WTC11 (cell line): ENCODE data around the gene ANKRD23. TPM values are rescaled to one million over a fixed set of nuclear protein-coding genes. Genes with fewer than 3 reads are reported as not detected.

Source experiments
- ATAC-seq: fragments of 200-7000 bp; cut with Tn5 transposase; 2 replicates; pipeline ENCODE4 v1.10.0; 2021; ENCODE audit warnings: mild to moderate bottlenecking, moderate library complexity
- CTCF ChIA-PET: fragments of 300-600 bp; sonication (Branson Sonifier 250); formaldehyde crosslinking; loops from one replicate; lab custom pipeline; 2021; ENCODE audit warnings: antibody characterized with exemption; lab: Charles Lee
- POLR2A ChIA-PET: fragments of 350-600 bp; sonication (Branson Sonifier 250); formaldehyde crosslinking; loops from one replicate; lab custom pipeline; 2021; ENCODE audit warnings: antibody characterized with exemption; lab: Charles Lee
- DNase-seq: peaks from one replicate; pipeline ENCODE4 v3.0.0; 2021; ENCODE audit warnings: low spot score
- H3K27ac Mint-ChIP-seq: 2 replicates; pipeline ENCODE4 v1.8.0; 2021; ENCODE audit warnings: mixed read lengths
- H3K27me3 Mint-ChIP-seq: 2 replicates; pipeline ENCODE4 v1.8.0; 2021; ENCODE audit warnings: low read depth, mild to moderate bottlenecking, moderate library complexity, mixed read lengths
- H3K36me3 Mint-ChIP-seq: 2 replicates; pipeline ENCODE4 v1.8.0; 2021; ENCODE audit warnings: mixed read lengths
- H3K4me1 Mint-ChIP-seq: 2 replicates; pipeline ENCODE4 v1.8.0; 2022; ENCODE audit warnings: mixed read lengths
- H3K4me3 Mint-ChIP-seq: 2 replicates; pipeline ENCODE4 v1.8.0; 2021; ENCODE audit warnings: mild to moderate bottlenecking, moderate library complexity, mixed read lengths
- H3K9me3 Mint-ChIP-seq: 2 replicates; pipeline ENCODE4 v1.8.0; 2021; ENCODE audit warnings: mixed read lengths
- ELF4 ChIP-seq: sonication (generic); formaldehyde crosslinking; IDR thresholded peaks from 2 replicates; pipeline ENCODE4 v1.8.1; 2022; ENCODE audit warnings: low read depth, mild to moderate bottlenecking, moderate library complexity, missing genetic modification reagents
- FOXP1 ChIP-seq: sonication (generic); formaldehyde crosslinking; IDR thresholded peaks from 2 replicates; pipeline ENCODE4 v1.8.0; 2022; ENCODE audit warnings: missing genetic modification reagents, mild to moderate bottlenecking, moderate library complexity, borderline replicate concordance
- JAZF1 ChIP-seq: fragments of 250-450 bp; sonication (Bioruptor Pico); IDR thresholded peaks from 2 replicates; pipeline ENCODE4 v1.9.0; 2021; ENCODE audit warnings: moderate library complexity, mild to moderate bottlenecking, inconsistent platforms
- MLX ChIP-seq: sonication (generic); formaldehyde crosslinking; IDR thresholded peaks from 2 replicates; pipeline ENCODE4 v1.8.1; 2023; ENCODE audit warnings: mild to moderate bottlenecking, missing genetic modification reagents, moderate library complexity
- NFATC4 ChIP-seq: fragments of 250-450 bp; sonication (Bioruptor Pico); IDR thresholded peaks from 2 replicates; pipeline ENCODE4 v1.9.0; 2021; ENCODE audit warnings: mild to moderate bottlenecking
- NR2C2 ChIP-seq: sonication (generic); formaldehyde crosslinking; IDR thresholded peaks from 2 replicates; pipeline ENCODE4 v1.8.0; 2022; ENCODE audit warnings: mild to moderate bottlenecking, missing genetic modification reagents
- NR3C1 ChIP-seq: sonication (generic); formaldehyde crosslinking; conservative IDR thresholded peaks from 2 replicates; pipeline ENCODE4 v1.8.1; 2023; ENCODE audit warnings: low read depth, mild to moderate bottlenecking, missing genetic modification reagents
- PRDM15 ChIP-seq: sonication (generic); formaldehyde crosslinking; IDR thresholded peaks from 2 replicates; pipeline ENCODE4 v1.8.0; 2022; ENCODE audit warnings: missing genetic modification reagents
- SMAD3 ChIP-seq: sonication (generic); formaldehyde crosslinking; IDR thresholded peaks from 2 replicates; pipeline ENCODE4 v1.8.0; 2022; ENCODE audit warnings: missing genetic modification reagents, mild to moderate bottlenecking, borderline replicate concordance
- SMAD4 ChIP-seq: sonication (generic); formaldehyde crosslinking; IDR thresholded peaks from 2 replicates; pipeline ENCODE4 v1.8.0; 2022; ENCODE audit warnings: mild to moderate bottlenecking, missing genetic modification reagents
- ZBTB21 ChIP-seq: sonication (generic); formaldehyde crosslinking; IDR thresholded peaks from 2 replicates; pipeline ENCODE4 v1.8.1; 2023; ENCODE audit warnings: mild to moderate bottlenecking, missing genetic modification reagents, borderline replicate concordance
- total RNA-seq: library from RNA; stranded (reverse); gene quantifications from 3 replicates; pipeline ENCODE4 v1.2.3, GENCODE V29; 2021
- TF ChIP-seq, protein P1 (sequence below): sonication (generic); formaldehyde crosslinking; IDR thresholded peaks from 2 replicates; pipeline ENCODE4 v1.8.0; 2022; ENCODE audit warnings: mild to moderate bottlenecking, missing genetic modification reagents
- TF ChIP-seq, protein P2 (sequence below): fragments of 250-450 bp; sonication (Bioruptor Pico); IDR thresholded peaks from 2 replicates; pipeline ENCODE4 v1.9.0; 2021; ENCODE audit warnings: mild to moderate bottlenecking
- TF ChIP-seq, protein P3 (sequence below): sonication (generic); formaldehyde crosslinking; IDR thresholded peaks from 2 replicates; pipeline ENCODE4 v1.8.1; 2022; ENCODE audit warnings: mild to moderate bottlenecking, moderate library complexity, missing genetic modification reagents
- TF ChIP-seq, protein P4 (sequence below): sonication (generic); formaldehyde crosslinking; IDR thresholded peaks from 2 replicates; pipeline ENCODE4 v1.8.0; 2023; ENCODE audit warnings: missing genetic modification reagents, mild to moderate bottlenecking, borderline replicate concordance
- TF ChIP-seq, protein P5 (sequence below): fragments of 250-450 bp; sonication (Bioruptor Pico); IDR thresholded peaks from 2 replicates; pipeline ENCODE4 v1.9.0; 2021; ENCODE audit warnings: mild to moderate bottlenecking, borderline replicate concordance

ANKRD23 gene
- total RNA-seq, 1 experiment from 2014 or later = 3.2 TPM

DNA sequence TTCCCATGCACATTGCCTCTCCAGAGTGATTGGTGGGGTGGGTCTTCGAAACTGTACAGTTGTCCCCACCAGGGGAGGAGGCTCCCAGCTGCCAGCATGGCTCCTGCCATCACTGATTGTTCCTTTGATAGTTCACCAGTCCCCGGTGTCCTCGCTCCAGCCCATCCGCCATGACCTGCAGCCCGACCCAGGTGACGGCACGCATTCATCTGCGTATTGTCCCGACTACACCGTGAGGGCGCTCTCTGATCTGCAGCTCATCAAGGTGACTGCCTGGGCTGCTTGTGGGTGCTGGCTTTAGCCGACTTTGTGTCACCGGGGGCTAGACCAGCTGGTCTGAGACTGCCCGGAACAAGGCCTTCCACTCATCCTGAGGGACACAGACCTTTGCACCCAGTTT, 15.4 kb downstream of the ANKRD23 start:
- Mint-ChIP-seq H3K9me3 (no peaks in the 10 kb centered on the region), H3K4me3 (no peak overlapping the region), H3K36me3 (peaks cover 62% of the 10 kb centered on the region), H3K27ac (no peak overlapping the region; the same call in 1 of the 2 replicates), H3K27me3 (no peaks in the 10 kb centered on the region), H3K4me1 (peaks cover 19% of the 10 kb centered on the region)
- ChIA-PET POLR2A (interaction anchor here (0.6 kb wide), 1 partner anchor 9 kb away, joined by 4 read pairs; no protein-coding TSS in a partner anchor), CTCF (interaction anchor here (1.3 kb wide), 1 partner anchor 8 kb away, joined by 3 read pairs; no protein-coding TSS in a partner anchor)
- no peak for ATAC-seq
- DNase-seq = no peak
- no peak for TF ChIP-seq NR3C1

DNA sequence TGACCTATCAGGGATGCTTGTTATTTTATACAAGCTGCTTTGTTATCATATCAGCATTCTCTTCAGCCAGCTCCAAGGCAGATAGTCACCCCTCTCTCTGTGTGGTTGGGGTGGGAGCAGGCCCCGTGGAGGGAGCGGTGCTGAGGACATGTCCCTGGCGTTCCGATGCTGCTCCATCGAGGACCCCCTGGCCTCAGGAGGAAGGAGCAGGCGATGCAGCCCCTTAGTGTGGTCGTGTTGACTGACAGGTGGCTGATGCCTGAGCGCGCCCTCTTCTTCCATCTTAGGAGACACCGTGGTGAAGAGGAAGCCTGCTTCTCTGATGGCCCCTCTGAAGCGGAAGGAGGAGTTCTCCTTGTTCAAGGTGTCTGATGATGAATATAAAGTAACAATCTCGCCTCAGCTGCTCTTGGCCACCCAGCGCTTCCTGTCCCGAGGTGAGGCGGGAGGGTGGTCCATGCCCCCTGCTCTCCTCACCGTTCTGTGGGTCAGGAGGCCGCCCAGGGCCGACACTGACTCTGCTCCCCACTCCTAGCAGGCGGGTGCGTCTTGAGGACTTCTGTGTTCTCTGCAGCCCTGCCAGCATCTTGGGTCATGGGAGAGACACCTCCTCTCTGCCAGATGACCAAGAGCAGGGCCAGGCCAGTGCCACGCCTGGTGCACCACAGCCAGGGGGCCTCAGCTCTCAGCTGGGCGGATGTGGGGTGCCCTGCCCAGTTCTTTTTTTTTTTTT, 17.1 kb downstream of the ANKRD23 start:
- POLR2A ChIA-PET = no interaction called here
- TF ChIP-seq, protein P1, sequence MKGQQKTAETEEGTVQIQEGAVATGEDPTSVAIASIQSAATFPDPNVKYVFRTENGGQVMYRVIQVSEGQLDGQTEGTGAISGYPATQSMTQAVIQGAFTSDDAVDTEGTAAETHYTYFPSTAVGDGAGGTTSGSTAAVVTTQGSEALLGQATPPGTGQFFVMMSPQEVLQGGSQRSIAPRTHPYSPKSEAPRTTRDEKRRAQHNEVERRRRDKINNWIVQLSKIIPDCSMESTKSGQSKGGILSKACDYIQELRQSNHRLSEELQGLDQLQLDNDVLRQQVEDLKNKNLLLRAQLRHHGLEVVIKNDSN (CRISPR knock-in tag) = no peak
- TF ChIP-seq MLX (CRISPR knock-in tag) (no peak), NFATC4 (no peak), PRDM15 (CRISPR knock-in tag) (no peak), ELF4 (no peak), SMAD4 (CRISPR knock-in tag) (no peak), NR2C2 (CRISPR knock-in tag) (no peak), SMAD3 (no peak), JAZF1 (no peak), FOXP1 (CRISPR knock-in tag) (no peak)
- TF ChIP-seq, protein P2, sequence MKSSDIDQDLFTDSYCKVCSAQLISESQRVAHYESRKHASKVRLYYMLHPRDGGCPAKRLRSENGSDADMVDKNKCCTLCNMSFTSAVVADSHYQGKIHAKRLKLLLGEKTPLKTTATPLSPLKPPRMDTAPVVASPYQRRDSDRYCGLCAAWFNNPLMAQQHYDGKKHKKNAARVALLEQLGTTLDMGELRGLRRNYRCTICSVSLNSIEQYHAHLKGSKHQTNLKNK (CRISPR knock-in tag) = no peak
- TF ChIP-seq, protein P3, sequence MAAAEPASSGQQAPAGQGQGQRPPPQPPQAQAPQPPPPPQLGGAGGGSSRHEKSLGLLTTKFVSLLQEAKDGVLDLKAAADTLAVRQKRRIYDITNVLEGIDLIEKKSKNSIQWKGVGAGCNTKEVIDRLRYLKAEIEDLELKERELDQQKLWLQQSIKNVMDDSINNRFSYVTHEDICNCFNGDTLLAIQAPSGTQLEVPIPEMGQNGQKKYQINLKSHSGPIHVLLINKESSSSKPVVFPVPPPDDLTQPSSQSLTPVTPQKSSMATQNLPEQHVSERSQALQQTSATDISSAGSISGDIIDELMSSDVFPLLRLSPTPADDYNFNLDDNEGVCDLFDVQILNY = no peak
- TF ChIP-seq, all 79 proteins: peak for 0
- Mint-ChIP-seq H3K4me3 (no peak overlapping the region), H3K27ac (no peak overlapping the region), H3K9me3 (no peaks in the 10 kb centered on the region), H3K4me1 (peaks cover 1% of the 10 kb centered on the region), H3K27me3 (no peaks in the 10 kb centered on the region), H3K36me3 (peaks cover 60% of the 10 kb centered on the region)
- CTCF ChIA-PET = interaction anchor here (0.9 to 1.4 kb wide), 3 partner anchors 32 to 125 kb away, joined by 3 to 5 read pairs (median 3); no protein-coding TSS in a partner anchor
- no peak for DNase-seq
- no peak for ATAC-seq

GRCh38 chr2:96825057-96825456, 18.8 kb downstream of the ANKRD23 start:
- ChIA-PET POLR2A (no interaction called here), CTCF (interaction anchor here (0.8 to 1.4 kb wide), 3 partner anchors 34 to 126 kb away, joined by 3 read pairs; no protein-coding TSS in a partner anchor)
- DNase-seq (no peak), ATAC-seq (no peak)
- H3K27ac Mint-ChIP-seq = no peak overlapping the region; the same call in 1 of the 2 replicates
- no peaks in the 10 kb centered on the region for H3K9me3 Mint-ChIP-seq
- H3K4me1 Mint-ChIP-seq = peaks cover 11% of the 10 kb centered on the region
- H3K36me3 Mint-ChIP-seq = peaks cover 48% of the 10 kb centered on the region
- no peak overlapping the region for H3K4me3 Mint-ChIP-seq
- no peaks in the 10 kb centered on the region for H3K27me3 Mint-ChIP-seq
- TF ChIP-seq ZBTB21 (CRISPR knock-in tag) = no peak
- TF ChIP-seq, protein P4, sequence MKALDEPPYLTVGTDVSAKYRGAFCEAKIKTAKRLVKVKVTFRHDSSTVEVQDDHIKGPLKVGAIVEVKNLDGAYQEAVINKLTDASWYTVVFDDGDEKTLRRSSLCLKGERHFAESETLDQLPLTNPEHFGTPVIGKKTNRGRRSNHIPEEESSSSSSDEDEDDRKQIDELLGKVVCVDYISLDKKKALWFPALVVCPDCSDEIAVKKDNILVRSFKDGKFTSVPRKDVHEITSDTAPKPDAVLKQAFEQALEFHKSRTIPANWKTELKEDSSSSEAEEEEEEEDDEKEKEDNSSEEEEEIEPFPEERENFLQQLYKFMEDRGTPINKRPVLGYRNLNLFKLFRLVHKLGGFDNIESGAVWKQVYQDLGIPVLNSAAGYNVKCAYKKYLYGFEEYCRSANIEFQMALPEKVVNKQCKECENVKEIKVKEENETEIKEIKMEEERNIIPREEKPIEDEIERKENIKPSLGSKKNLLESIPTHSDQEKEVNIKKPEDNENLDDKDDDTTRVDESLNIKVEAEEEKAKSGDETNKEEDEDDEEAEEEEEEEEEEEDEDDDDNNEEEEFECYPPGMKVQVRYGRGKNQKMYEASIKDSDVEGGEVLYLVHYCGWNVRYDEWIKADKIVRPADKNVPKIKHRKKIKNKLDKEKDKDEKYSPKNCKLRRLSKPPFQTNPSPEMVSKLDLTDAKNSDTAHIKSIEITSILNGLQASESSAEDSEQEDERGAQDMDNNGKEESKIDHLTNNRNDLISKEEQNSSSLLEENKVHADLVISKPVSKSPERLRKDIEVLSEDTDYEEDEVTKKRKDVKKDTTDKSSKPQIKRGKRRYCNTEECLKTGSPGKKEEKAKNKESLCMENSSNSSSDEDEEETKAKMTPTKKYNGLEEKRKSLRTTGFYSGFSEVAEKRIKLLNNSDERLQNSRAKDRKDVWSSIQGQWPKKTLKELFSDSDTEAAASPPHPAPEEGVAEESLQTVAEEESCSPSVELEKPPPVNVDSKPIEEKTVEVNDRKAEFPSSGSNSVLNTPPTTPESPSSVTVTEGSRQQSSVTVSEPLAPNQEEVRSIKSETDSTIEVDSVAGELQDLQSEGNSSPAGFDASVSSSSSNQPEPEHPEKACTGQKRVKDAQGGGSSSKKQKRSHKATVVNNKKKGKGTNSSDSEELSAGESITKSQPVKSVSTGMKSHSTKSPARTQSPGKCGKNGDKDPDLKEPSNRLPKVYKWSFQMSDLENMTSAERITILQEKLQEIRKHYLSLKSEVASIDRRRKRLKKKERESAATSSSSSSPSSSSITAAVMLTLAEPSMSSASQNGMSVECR (CRISPR knock-in tag) = no peak
- TF ChIP-seq, protein P5, sequence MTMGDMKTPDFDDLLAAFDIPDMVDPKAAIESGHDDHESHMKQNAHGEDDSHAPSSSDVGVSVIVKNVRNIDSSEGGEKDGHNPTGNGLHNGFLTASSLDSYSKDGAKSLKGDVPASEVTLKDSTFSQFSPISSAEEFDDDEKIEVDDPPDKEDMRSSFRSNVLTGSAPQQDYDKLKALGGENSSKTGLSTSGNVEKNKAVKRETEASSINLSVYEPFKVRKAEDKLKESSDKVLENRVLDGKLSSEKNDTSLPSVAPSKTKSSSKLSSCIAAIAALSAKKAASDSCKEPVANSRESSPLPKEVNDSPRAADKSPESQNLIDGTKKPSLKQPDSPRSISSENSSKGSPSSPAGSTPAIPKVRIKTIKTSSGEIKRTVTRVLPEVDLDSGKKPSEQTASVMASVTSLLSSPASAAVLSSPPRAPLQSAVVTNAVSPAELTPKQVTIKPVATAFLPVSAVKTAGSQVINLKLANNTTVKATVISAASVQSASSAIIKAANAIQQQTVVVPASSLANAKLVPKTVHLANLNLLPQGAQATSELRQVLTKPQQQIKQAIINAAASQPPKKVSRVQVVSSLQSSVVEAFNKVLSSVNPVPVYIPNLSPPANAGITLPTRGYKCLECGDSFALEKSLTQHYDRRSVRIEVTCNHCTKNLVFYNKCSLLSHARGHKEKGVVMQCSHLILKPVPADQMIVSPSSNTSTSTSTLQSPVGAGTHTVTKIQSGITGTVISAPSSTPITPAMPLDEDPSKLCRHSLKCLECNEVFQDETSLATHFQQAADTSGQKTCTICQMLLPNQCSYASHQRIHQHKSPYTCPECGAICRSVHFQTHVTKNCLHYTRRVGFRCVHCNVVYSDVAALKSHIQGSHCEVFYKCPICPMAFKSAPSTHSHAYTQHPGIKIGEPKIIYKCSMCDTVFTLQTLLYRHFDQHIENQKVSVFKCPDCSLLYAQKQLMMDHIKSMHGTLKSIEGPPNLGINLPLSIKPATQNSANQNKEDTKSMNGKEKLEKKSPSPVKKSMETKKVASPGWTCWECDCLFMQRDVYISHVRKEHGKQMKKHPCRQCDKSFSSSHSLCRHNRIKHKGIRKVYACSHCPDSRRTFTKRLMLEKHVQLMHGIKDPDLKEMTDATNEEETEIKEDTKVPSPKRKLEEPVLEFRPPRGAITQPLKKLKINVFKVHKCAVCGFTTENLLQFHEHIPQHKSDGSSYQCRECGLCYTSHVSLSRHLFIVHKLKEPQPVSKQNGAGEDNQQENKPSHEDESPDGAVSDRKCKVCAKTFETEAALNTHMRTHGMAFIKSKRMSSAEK (CRISPR knock-in tag) = no peak
